HG03565 (cell line): Measurements from ENCODE around the gene PPIP5K1.

Source experiments
- ATAC-seq: cut with Tn5 transposase; IDR thresholded peaks from one replicate; pipeline ENCODE4 v1.9.1; 2021; ENCODE audit warnings: mild to moderate bottlenecking, moderate library complexity; ENCODE audit not compliant: unreplicated experiment

The PPIP5K1 gene

DNA sequence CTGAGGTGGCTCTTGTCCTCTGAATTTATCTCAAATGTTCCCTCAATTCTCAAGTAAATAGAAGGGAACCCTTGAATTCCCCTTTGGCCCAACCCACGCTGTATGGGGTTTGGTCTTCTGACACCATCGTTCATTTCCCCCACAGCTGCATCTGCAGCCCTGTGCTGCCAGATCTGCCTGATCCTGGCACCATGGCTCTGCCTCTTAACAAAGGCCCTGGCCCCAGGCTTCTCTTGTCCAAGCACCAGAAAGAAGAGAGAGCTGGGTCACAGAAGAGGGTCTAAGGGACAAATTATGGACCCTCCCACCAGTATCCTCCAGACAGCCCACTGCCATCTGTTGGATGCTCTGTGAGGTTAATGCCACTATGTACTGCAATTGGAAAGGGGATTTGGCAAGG lies 70.8 kb downstream of the PPIP5K1 start:
- ATAC-seq: no peak

DNA sequence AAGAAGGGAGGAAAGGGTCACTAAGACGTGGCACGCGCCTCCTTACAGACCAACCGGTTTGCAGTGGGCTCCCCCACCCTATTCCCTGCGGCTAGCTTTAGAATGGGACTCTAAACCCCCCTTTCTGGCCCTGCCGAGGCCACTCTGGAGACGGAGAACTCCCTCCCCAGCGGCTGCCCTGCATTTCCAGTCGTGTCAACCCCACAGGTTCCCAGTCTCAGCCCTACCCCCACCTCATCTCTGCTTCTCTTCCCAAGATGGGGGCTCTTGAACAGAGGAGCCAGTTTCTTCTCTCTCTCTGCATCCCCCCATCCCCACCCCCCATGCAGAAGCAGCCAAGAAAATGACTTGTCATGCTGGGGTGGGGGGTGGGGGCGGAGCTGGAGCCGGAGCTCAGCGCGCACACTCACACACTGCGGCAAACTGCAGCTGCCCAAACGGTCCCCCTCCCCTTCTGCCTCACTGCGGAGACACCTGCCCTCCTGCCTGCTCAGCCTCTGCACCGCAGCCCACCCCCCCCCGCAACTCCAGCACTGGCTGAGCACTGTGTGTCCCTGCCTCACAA lies 71.7 kb downstream of the PPIP5K1 start:
- no peak for ATAC-seq

GRCh38 chr15:43517354-43518196 lies 72.4 kb downstream of the PPIP5K1 start, which contains the start of gene MAP1A:
MAP1A (plus strand) TSS chr15:43517608; CDS start chr15:43521474, 3,866 bp downstream.
- ATAC-seq: no peak

DNA sequence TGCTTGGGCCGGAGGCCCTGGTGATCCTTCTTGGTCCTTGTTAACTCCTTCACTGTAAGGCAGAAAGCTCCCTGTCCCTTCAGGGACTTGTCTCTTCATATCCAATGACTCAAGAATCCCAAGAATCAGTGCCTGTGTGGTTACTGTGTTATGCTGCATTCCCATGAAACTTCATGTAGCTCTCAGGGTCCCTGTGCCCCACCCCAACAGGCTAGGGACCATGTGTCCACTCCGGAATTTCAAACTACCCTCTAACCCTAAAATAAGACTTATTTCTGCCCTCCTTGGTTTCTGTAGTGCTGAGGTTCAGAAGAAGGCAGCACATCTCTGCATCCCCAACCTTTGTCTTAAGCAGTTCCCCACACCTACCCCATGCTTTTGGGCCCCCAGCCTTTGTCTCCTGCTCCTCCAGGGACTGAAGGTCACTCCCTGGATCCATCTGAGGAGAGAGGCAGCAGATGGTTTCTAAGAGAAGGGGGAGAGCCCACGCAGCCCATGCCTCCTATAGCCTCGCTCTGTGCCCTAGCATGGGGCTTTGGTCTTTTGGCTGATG lies 73.1 kb downstream of the PPIP5K1 start:
- ATAC-seq: no peak

DNA sequence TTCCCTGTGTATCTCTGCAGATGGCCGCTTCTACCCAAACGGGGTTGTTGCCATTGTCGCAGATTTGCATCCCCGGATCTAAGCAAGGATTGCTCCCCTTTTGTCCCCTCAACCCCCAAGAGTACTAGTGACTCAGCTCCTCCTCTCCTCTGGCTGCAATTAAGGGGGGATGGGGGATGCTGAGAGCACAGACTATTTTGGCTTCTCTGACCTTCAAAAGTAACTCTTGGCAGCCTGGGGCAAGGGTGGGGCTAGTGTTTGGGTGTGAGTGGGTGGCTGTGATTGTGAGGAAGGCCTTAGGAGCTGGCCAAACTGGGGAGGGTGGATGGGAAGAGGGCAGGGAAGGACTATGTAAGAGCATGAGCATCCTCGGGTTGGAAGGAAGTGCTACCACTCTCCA lies 73.8 kb downstream of the PPIP5K1 start:
- no peak for ATAC-seq

DNA sequence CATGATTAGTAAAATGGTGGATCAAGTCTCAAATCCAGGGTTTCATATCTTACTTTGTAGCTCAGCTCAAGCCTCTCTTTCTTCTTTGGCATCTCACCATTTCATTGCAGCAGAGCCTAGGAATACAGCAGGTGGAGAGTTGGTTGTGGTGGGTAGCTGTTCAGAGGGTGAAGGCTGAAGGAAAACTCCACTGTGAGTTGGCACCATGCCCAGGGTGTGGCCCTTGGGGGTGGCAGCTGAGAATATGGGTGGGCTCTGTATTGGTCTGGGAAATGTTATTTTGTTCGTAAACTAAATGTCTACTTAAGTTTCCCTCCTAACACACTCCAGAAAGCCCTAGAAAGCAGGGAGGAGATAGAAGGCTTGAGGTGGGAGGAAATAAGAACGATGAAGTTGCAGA lies 74.3 kb downstream of the PPIP5K1 start:
- ATAC-seq: no peak

GRCh38 chr15:43514241-43515057 lies 75.6 kb downstream of the PPIP5K1 start:
- ATAC-seq: no peak

DNA sequence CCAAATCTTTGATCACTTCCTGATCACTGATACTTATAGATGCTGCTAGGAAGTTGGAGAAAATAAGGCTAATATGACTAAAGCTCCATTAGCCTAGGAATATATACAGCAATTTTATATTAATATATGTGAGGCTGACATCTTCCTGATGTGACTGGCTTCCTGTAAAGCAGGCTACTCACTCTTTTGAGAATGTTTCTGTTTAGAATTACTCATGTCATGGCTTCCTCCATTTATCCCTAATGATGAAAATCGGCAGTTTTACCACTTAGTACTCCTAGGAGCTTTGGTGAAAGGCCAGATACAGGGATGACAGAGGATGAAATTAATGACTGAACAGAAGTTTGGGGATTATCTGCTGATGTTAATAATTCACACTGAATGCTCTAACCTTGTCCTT lies 76.5 kb downstream of the PPIP5K1 start:
- ATAC-seq: no peak

DNA sequence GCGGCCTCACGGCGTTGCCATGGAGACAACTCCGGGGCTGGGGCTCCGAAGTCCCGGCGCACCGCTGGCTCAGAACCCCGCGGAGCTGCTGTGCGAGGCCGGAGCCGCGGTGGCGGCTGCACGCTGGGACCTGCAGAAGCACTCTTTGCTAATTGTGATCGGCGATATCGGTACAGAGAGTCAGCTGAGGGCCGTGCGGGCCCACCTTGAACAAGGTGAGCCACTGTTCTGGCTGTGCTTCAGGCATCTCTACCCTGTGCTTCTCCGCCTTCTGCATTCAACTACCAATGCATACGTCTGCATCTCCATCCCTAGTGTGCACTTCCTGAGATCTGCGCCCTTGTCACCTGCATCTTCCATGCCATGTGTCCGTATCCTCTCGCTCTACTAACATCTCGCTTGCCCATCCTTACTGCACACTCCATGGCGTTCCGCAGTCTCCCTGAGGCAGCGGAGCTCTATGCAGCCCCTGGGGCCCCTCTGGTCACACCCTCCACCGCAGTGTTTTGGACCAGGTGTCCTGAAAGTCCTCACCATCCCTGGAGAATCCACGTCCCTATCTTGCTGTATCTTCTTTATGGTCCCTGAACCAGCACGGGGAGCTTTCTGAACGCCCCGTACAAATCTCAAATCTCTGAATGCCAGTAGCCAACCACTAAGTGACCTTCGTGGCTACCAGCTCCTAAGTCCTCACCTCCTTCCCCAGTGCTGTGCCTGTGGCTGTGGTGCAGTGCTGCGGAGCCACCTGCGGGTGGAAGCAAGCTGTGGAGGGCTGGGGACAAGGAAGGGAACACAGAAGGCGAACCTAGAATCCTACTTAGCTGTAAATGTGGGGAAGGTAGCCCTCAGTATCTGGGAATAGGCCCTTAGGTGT lies 78.8 kb downstream of the PPIP5K1 start:
- no peak for ATAC-seq

DNA sequence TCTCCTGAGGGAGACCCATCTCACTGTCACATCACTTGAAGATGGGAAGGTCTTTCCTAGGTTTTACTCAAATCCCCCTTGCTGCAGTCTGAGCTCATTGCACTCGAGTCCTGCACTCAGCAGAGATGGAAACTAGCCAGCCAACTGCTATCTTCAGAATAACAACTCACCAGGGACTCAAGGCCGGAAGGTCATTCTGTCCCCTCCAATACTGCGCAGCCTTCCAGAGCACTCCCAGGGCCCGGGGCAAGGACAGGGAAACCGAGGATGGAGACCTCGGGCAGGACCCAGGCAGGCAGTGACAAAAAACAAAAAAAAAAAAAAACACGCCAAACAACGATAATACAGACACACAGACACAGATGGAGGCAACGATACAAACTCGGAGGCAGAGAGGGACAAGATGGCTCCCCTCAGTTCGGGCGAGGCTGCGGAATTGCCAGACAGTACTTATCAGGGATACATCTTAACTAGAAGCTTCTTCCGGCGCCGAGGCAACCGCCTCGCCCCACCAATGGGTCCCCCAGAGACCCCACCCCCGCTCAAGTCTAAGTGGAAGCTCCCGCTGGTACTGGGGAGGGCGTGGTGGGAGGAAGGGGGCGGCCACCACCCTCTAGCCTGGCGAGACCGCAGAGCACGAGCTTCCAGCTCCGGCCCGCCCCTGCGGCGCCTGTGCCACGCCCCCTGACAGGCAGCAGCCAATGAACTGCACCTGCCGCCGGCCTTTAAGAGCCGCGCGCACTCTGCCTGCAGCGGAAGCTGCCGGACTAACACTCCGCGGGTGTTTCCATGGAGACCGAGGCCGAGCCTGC lies 79.6 kb downstream of the PPIP5K1 start:
- peak; percentile 98 for ATAC-seq

DNA sequence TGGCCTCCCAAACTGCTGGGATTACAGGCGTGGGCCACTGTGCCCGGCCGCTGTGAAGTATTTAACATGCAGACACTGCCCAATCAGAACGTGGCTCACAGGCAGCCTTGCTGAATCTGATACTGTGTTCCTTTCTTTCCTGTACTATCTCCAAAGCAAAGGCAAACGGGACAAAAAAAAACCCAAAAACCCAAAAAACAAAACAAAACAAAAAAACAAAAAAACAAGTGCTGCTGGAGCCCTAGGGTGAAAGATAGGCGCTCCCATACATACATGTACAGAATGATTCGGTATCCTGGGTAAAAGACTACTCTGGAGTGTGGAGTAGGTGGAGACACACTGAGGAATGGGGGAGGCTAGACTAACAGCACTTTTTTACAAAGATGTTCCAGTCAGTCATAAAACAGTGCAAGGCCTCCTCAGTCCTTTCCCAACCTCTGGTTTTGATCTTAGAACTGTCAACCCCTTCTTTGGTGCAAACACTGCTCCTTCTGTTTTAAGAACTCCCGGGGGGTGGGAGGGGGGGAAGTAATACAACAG lies 80.3 kb downstream of the PPIP5K1 start:
- ATAC-seq: no peak

DNA sequence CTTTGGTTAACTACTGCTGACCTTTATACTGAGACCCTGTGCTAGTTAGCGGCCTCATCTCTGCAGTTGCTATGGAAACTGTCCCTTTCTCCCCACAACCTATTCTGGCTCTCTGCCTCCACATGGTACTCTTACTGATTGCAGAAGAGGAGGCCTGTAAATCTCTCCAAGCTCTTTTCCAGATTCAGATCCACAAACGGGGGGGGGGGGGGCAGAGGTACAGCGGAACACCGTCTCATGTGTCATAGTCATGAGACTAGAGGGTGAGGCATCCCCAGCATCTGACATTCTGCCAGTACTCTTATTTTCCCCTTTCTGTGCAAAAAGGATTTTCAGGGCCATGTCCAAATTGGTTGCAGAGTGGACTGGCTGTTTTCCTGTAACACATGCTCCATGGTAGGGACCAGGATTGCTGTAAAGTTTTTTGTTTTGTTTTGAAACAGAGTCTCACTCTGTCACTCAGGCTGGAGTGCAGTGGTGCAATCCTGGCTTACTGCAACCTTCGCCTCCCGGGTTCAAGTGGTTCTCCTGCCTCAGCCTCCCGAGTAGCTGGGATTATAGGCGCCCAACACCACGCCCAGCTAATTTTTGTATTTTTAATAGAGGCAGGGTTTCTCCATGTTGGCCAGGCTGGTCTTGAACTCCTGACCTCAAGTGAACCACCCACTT lies 80.9 kb downstream of the PPIP5K1 start:
- ATAC-seq: no peak

- no peak for ATAC-seq
Measured at GRCh38 chr15:43508421-43508820, 81.6 kb downstream of the PPIP5K1 start.

- ATAC-seq: no peak
Measured at GRCh38 chr15:43505738-43506137, 84.3 kb downstream of the PPIP5K1 start.

- ATAC-seq: no peak
Measured at GRCh38 chr15:43499635-43500034, 90.4 kb downstream of the PPIP5K1 start.

DNA sequence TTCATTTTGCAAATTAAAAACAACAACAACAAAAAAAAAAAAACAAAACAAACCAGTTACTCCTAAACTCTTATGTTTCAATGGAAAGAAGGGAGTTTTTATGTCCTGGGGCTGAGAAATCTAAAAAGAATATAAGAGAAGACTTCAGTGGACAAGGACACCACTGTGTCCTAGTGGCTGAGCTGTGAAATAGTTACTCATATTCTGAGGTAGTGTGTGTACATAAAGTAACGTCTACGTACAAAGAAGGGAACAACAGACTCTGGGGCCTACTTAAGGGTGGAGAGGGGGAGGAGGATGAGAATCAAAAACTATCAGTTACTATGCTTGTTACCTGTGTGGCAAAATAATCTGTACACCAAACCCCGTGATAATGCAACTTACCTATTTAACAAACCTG lies 91.0 kb downstream of the PPIP5K1 start:
- ATAC-seq: no peak

DNA sequence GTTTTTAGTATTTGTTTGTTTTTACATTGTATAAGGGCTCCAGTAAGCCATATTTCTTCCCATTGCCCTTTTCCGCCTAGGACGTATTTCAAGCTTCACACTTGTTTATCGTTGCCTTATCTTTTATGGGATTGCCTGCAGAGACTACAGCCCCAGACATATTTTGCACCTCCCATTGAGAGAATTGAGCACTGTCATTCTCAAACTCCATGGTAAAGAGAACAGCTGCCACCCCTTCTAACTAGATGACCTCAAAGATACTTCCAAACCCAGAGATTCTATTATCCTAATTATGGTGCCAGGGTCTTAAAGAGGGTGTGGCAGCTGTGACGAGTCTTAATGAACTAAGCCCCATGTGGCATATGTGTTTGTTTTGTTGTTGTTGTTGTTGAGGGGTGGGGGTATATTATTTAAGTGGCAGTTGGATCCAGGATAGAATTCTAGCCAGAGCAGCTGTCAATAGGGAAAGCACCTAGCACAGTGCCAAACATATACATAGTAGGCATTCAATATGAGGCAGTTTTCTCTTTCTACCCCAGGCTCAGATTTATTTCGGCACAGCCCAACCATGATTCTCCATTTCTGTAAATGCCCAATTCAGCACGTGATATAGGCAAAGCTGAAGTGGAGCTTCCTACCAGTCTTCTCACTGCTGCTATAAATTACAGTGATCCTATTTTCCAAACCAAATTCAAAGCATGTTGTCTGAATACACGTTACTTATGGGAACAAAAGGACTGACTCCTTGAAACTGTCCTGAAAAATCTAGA lies 96.1 kb downstream of the PPIP5K1 start:
- no peak for ATAC-seq
